HG03095 (cell line): Measurements from ENCODE around the gene NEGR1.

Source experiments
- ATAC-seq: cut with Tn5 transposase; IDR thresholded peaks from one replicate; pipeline ENCODE4 v1.9.1; 2021; ENCODE audit warnings: moderate library complexity; ENCODE audit not compliant: unreplicated experiment

NEGR1 gene

DNA sequence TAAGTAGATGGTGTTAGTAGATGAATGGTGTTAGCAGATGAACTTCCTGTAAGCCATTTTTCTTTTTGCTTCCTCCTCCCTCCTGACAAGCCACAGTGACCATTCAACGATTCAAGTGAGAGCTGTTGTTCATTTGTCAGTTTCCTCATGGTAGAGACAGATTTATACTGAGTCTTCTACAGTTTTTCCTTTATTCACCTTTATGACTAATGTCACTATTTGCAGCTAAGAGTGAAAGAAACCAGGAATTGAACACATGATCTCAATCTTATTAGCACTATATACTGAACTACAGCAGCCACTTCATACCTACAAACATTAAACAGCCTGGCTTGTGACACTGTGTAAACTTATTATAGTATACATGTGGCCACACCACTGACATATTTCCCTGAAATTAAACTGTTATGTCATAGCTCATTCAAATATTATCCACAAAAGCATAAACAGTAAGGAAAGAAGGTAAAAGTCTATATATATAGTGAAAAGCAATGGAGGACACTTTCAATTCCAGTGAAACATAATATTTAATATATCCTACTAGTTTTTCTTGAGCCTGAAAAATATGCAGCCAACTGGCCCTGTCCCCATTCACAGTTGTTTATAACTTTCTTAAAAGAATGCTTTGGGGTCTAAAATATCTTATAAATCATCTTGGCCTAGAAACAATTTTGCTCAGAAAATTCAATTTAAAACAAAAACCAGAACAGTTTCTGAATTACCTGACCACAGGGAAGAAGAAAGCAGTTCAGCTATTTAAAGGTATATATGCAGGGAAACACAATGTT, 634.6 kb downstream of the NEGR1 start:
- no peak for ATAC-seq

DNA sequence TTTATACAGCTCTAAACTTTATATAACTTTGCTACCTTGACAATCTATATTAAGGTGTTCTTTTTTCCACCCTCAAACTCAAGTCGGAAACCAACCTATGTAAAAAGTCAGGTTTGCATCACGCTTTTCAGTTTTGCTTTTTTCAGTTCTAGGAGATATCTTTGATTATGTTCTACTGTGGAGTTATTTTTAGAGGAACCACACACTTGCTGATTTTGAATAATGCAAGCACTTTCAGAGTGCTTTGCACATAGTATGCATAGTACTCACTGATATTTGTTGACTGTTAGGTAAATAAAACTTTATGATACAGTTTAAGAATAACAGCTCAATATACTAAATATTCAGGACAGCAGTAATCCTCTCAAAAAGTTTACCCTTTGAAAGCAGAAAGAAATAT, 637.3 kb downstream of the NEGR1 start:
- no peak for ATAC-seq

DNA sequence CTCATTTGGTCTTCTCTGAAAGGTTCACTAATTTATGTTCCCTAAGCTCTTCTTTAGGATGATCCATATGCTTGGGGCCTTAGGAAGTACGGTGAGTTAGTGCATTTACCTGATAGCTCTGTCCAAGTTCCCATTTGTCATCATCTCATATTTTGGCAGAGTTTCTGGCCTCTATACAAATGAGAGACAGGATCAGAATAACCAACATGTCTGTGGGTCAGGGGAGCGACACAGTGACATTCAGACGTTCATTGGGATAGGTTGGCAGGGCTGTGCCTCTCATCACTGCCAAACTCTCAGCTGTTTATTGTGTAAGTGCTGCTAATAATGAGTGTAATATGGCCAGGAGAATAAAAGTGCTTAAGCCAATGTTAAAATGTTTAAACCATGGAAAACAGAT, 640.4 kb downstream of the NEGR1 start:
- no peak for ATAC-seq

DNA sequence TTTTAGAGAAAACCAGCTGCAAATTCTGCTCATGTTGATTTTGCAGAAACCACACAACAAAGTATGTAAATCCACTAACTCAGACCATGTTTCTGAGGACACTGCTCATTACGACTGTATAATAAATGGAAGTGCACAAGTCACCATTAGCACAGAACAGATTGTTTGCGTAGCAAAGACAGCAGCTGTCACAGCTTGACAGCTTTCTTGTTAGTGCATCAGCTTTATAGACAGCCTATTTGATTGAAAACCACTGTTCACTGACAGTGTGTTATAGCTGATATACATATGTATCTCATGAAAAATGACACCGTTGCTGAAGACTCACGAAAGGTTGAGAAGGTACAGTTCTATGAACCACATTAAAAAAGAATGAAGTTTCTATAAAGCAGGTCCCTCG, 641.3 kb downstream of the NEGR1 start:
- ATAC-seq = no peak

DNA sequence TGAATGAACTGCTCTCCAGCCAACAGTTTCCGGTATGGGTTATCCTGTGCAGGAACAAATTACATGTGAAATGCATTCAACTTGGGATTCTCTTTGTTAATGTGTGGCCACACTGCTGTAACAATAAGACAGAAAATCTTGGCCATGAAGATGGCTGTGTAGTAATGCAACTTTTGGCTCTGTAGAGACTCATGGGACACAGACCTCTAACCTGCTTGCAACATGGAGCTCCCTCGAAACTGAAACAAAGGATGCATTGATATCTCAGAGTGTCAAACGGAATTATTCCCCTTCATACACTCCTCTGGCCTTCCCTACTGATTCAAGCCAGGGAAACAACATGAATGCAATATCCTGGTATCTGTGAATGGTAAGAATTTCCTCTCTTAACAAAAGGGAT, 642.2 kb downstream of the NEGR1 start:
- no peak for ATAC-seq

DNA sequence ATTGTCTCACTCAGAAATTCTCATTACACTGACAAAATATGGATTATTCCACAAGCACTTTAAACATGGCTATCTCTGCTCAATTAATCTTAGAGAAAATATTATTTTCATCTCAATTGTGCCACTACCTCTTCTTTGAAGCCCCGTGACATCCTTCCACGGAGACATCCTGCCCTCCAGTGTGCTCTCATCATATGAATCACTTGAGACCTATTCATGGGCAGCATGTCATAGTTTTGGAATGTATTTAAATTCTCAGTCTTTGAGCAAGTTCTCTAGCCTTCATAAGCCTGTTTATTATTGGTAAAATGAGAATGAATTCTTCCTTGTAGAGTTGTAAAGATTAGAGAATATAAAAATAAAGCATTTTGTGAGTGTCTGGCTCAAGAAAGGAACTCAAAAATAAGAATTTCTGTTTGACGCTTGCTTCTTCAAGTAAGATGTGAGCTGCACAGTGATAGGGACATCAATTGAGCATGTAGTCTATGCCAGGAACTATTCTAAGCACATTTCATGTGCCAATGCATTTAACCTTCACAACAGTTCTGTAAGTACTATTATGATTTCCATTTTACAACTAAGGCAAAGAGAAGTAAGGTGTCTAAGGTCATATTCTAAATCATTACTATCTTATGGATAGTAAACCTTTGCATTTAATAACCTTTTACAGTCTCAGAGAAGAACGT, 644.1 kb downstream of the NEGR1 start:
- no peak for ATAC-seq

DNA sequence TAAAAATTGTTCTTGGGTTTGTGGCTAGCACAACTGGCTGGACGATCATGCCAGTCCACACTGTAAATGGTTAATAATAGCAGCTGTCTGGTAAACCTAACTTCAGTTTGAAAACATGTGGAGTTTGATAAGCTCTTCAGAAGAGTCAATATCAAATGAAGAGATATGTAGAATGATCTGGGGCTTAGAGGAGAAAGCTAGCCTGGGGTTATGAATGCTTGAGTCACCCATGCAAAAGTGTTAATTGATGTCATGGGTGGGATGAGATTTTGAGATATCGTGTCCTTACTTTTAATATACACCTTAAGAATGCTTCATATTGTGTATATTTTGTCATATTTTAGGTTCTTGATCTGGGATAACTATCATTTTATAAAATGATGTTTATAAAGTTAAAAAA, 646.8 kb downstream of the NEGR1 start:
- no peak for ATAC-seq

DNA sequence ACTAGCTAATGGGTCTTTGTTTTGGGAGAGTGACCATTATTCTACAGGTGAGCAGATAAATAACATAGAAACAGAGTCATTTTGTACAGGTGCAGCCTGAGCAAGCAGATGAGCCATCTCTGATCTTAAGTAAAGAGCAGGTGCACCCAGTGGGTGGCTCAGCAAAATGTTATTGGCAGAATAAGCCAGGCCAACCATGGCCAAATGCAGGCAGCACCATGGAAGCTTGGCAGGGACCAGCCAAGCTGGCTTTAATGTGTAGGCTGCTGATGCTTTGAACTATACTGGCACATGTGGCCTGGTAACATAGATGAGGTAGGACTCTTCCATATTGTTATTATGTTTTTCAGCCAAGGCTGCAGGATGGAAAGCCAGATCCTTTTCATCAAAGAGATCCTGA, 648.2 kb downstream of the NEGR1 start:
- no peak for ATAC-seq

DNA sequence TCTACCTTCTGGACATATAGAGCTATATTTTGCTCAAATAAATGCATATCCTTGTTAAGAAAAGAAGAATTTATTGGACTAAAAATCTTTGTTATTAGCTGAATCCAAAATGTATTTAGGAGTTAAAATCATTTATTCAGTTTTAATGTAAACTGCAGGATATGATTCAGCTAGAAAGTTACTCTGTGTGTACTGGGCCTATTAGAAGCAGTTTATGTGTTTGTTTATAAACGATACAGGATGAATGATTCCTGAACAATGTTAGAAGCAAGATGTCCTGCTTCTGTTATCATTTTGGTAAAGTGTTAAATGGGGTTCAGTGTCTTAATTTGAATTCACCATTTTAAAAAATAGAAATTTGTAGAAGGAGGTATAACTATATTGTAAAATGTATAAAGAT, 652.3 kb downstream of the NEGR1 start:
- no peak for ATAC-seq

DNA sequence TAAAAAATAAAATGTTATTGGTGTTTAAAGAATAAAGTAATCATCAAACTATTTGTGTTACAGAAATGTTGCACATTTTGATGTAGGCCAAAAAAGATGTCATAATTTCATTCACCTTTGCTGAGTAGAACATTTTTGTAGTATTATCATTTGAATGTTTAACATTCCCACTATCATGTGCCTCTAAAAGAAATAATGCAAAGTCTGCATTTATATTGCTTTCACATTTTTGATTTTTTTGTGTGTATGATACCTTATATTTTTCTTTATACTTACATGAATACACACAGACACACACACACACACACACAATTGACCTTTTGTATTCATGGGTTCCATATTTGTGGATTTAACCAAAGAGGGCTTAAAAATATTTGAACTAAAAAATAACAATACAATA, 657.3 kb downstream of the NEGR1 start:
- ATAC-seq = no peak

DNA sequence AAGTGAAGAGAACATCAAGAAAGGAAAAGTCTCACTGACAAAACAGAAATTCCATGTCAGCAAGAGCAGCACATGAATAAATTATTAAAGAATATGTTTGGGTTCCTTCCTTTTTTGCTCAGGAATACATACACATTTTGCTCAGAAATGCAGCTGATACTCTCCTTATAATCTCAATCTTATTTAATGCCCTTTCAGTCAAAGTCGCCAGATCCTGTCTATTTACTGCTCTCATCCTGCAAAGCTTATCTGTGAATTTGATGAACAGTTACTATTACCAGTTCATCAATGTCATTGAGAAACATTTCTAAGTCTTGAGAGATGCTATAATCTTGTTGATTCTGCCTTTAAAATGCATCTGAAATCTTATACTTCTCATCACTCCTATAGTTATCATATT, 658.5 kb downstream of the NEGR1 start:
- ATAC-seq = no peak

DNA sequence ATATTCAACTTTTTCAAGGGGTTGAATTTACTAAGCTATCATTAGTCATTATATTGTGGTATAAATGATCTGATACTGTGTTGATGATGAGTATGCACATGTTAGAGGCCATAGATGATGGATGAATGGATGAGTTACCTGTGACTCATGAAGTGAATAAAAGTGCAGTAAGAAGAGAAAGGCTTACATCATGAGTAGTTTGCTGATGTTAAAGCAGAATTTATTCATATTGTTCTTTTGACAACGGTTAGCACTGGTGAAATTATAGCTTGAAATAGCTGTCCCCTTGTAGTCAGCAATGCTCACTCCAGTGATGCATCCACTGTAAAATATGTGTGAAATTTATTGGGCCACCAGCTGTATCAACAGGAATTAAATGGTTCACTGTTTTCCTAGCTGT, 660.6 kb downstream of the NEGR1 start:
- ATAC-seq = no peak

DNA sequence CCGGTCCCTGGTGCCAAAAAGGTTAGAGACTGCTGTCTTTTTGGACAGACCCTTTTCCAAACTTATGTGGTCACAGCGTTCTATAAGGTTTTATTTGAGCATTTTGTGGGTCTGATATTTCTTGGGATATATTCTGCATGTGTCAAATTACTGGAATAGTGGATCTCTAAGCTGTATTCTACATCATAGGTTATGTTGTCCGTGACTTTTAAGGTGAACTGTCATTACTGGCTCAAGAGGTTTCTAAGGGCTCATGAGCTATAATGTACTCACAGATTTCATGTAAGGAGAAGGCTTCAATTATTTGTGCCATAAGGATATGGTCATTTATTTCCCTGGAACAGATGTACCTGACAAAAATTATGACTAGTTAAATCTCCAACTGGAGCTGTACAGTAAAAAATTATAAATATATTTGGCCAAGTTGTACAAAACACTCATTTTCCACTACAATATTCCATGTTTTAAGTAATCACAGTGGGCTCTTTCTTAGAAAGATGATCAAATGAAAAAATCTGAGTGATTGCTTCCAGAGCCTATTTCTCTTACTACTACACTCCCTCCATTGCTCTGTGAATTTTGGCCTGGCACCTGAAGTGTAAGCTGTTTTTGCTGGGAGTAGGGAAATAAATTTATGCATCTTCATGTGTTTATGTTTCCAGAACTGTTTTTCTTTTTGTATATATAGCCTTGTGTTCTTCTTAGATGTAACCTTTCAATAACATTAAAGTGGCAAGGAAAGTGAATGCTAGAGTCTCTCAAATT, 663.4 kb downstream of the NEGR1 start:
- ATAC-seq = no peak

DNA sequence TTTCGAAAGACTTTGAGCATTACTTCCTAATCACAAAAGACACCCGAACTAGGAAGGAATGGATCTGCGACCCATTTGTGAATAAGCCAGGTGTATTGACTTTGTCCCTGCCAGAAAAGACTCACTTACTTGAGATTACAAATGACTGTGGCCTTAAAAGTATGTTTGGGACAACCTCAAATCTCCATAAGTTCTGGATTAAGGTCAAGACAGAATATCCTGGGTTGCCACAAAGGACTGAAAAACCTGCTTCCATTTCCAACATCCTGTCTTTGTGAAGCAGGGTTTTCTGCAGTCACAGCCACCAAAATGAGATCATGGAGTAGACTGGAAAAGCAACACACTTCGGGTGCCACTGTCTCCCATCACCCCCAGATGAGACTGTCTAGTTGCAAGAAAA, 664.1 kb downstream of the NEGR1 start:
- ATAC-seq = no peak

DNA sequence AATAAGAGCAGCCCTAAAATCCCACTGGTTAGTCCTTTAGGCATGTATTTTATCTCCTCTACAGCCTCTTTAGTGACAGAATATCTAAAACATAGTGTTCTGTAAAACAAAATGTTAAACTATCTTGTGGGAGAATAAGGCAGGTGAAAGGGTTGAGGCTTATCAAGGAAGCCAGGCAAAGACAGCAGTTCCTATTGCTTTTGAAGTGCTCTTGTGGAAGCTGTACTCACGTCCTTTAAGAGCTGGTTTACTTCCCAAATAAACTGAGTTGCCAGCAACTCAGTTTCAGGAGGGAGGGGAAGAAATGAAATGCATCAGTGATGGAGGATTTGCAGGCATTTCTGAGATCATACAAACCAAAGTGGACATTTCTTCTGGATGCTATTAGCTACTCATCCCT, 671.9 kb downstream of the NEGR1 start:
- no peak for ATAC-seq

DNA sequence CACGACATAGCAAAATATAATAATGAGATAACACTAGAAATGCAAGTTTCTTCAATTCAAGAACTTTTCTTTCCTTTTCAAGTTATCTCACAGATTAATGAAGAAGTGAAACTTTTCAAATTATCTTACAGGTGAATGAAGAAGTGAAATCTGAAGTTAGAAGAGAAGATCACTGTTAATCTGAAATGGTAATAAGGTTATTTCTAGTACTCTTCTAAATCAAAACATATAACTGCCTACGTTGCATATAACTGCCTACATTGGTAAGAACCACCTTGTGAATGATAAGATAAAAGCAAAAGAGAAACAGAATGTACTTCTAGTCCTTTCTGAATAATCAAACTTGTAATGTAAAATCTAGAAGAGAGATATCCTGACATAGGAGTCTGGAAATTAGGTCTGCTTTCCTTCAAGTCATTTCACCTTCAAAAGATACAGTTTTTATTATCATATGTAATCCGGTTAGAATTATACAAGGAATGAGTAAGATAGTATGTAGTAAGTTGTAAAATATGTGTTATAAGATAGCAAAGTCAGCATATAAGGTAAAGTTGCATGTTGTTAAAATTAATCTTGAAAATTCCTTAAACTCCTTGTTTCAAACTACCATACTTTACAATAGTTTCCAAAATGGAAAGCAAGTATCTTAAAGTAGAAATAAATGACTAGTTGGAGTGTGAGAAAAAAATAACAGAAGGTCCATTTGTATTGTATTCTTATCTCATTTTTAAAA, 679.1 kb downstream of the NEGR1 start:
- ATAC-seq = no peak

DNA sequence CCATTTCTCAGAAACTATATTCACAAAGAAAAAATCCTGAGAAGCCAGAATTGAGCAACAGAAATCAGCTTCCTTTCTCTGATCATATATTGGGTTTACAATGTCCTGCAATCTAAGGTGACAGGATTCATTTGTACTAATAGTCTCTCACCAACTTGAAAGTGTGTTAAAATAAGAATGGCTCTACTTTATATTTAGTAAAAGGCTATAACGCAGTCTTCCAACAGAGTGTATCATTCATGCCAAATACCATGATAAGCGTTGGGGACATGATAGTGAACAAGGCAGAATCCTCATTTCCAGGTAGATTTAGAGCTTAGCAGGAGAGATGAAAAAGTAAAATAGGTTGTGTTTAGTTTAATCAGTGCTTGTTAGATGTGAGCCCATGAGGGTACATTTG, 682.3 kb downstream of the NEGR1 start:
- ATAC-seq = no peak

DNA sequence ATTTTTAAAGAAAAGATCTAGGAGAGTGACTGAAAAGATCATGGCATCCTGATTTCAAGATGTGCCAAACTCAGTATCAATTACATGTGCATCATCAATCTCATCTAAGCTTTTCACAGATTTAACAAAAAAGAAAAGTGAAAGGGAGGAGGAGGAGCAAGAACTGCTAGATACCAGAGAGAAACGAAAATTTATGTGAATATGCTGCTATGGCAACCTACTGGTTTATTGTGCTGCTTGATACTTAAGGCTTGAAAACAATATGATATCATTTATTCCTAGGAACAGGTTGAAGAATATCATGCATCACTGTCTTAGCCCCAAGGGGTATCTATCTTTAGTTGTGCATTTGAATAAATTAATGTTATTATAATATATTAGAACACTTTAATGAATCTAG, 683.0 kb downstream of the NEGR1 start:
- no peak for ATAC-seq

DNA sequence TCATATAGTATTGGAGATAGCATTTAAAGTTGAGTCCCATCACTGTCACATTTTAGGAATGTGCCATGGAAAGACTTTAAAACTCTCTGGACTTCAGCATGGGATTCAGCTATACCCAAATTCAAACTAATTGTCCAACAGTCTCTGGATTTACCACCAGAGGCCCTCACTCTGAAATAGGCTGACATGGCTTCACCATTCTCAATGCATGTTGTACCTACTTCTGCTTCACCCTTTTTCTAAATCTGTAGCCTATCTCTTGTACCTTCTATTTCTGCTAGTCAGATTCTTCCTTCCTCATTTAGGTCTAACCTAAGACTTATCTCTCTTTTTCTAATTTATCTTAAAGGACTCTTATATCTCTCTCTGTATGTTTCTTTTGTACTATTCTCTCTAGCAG, 688.8 kb downstream of the NEGR1 start:
- no peak for ATAC-seq

DNA sequence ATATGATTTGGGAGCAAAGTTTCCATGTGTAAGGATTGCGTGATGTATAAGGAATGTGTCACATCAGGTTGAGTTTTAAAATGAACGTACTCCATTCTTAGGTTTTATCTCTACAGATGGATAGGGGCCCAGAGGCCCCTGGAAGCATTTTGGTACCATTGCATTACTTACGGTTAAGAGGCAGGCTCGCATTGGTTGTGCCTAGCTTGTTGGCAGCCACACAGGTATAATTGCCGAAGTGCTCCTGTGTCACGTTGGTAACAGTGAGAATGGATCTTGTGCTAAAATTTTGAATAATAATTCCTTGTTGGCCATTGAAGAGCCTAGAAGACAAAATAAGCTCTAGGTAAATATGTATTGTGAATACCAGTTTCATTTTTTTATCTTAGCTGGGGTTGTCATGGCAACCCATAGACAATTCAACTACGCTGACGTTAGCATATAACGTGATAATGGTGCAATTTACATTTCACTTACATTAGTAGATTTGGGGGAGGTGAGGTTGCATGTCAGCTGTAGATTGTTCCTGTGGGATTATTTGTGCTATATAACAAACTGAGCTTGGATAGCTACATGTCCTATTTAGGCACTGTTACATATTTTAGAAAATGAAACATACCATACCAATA, 689.6 kb downstream of the NEGR1 start:
- no peak for ATAC-seq

DNA sequence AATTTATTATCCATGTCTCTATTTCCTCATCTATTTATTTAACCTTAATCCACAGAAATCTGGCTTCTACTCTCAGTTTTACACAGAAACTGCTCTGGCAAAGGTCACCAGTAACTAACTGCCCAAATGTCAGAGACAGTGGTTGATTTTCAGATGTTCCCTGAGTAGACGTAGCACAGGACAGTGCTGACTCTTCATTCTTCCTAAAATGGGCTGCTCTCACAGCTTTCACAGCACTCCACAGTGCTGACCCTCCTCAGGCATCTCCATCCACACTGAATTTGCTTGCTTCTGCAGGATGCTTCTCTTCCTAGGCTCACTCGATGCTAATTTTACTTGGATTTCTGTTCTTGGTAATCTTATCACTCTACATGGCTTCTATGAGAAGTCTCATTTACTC, 693.3 kb downstream of the NEGR1 start:
- no peak for ATAC-seq
